GM12878 (cell line): Measurements from ENCODE around the gene KRT20. TPM values are rescaled to one million over a fixed set of nuclear protein-coding genes. Genes with fewer than 3 reads are reported as not detected.

Experiments
- ATAC-seq: fragments of 200-7000 bp; cut with Tn5 transposase; 3 replicates; pipeline ENCODE4 v1.9.1; 2020; ENCODE audit warnings: mild to moderate bottlenecking, moderate library complexity
- BruUV-seq: library from RNA; stranded (reverse); fragments of 400-500 nt; replicated peaks from 2 replicates; lab custom pipeline; 2021; lab: Mats Ljungman, UMichigan
- CTCF ChIA-PET: fragments of 300-600 bp; sonication (Branson Sonifier 250); formaldehyde crosslinking; extraction: SDS; loops from one replicate; lab custom pipeline; 2021; ENCODE audit warnings: inconsistent platforms; lab: Yijun Ruan, JAX
- POLR2A ChIA-PET: fragments of 350-600 bp; formaldehyde crosslinking; extraction: SDS; loops from one replicate; lab custom pipeline; 2021; ENCODE audit warnings: inconsistent platforms; lab: Charles Lee
- RAD21 ChIA-PET: fragments of 300-600 bp; sonication (Branson Sonifier 250); formaldehyde crosslinking; loops from one replicate; lab custom pipeline; 2023; ENCODE audit warnings: antibody characterized with exemption; ENCODE audit not compliant: unreplicated experiment; lab: Charles Lee
- SMC1A ChIA-PET: fragments of 300-600 bp; sonication (Branson Sonifier 250); formaldehyde crosslinking; loops from one replicate; lab custom pipeline; 2023; ENCODE audit not compliant: unreplicated experiment, uncharacterized antibody; lab: Charles Lee
- DNase-seq: peaks from one replicate; pipeline ENCODE4 v3.0.0-alpha.2; 2011; ENCODE audit warnings: low read depth, low spot score
- FAIRE-seq: peaks from 3 replicates; lab custom pipeline; 2011; peaks lifted over from hg19 to GRCh38; lab: Jason Lieb, UNC
- H2AFZ ChIP-seq: 2 replicates; pipeline ENCODE4 v1.6.0; 2011; ENCODE audit warnings: low read depth, low read length, control low read depth; ENCODE audit not compliant: control insufficient read depth
- H3K27ac ChIP-seq: 2 replicates; pipeline ENCODE4 v1.5.1; 2011; ENCODE audit warnings: control low read depth; ENCODE audit not compliant: control insufficient read depth, insufficient read depth
- H3K27me3 ChIP-seq, 2 experiments: replicated peaks in 1 of 2; 2 replicates each; pipeline versions ENCODE4 v1.6.0 to v1.6.1; 2011; ENCODE audit warnings: low read length in 1 of 2; ENCODE audit not compliant: control insufficient read depth in 2 of 2, insufficient read depth in 2 of 2
- H3K36me3 ChIP-seq, 2 experiments: 2 replicates each; pipeline ENCODE4 v1.5.1; 2011; ENCODE audit warnings: low read length in 1 of 2; ENCODE audit not compliant: control insufficient read depth in 2 of 2, insufficient read depth in 2 of 2
- H3K4me1 ChIP-seq: 2 replicates; pipeline ENCODE4 v1.6.1; 2011; ENCODE audit warnings: mild to moderate bottlenecking, low read length, moderate library complexity, mixed read lengths; ENCODE audit not compliant: control insufficient read depth, insufficient read depth
- H3K4me2 ChIP-seq: 2 replicates; pipeline ENCODE4 v1.6.0; 2011; ENCODE audit warnings: control low read depth; ENCODE audit not compliant: control insufficient read depth, insufficient read depth
- H3K4me3 ChIP-seq: fragments of 200-600 bp; sonication (generic); 2 replicates; pipeline ENCODE4 v1.5.1; 2016
- H3K79me2 ChIP-seq: 2 replicates; pipeline ENCODE4 v1.6.0; 2011; ENCODE audit warnings: low read length; ENCODE audit not compliant: control insufficient read depth, insufficient read depth
- H3K9ac ChIP-seq: 2 replicates; pipeline ENCODE4 v1.8.0; 2011; ENCODE audit warnings: low read length, control low read depth, mixed read lengths; ENCODE audit not compliant: control insufficient read depth, insufficient read depth
- H3K9me3 ChIP-seq: replicated peaks from 3 replicates; pipeline ENCODE4 v1.5.1; 2011; ENCODE audit warnings: mild to moderate bottlenecking, low read length; ENCODE audit not compliant: control insufficient read depth, insufficient read depth
- H4K20me1 ChIP-seq: 2 replicates; pipeline ENCODE4 v1.6.0; 2011; ENCODE audit not compliant: control insufficient read depth, insufficient read depth
- BACH1 ChIP-seq: fragments of 450-650 bp; IDR thresholded peaks from 2 replicates; pipeline ENCODE4 v1.6.1; 2017; ENCODE audit warnings: mild to moderate bottlenecking, borderline replicate concordance
- BMI1 ChIP-seq: fragments of 450-650 bp; IDR thresholded peaks from 2 replicates; pipeline ENCODE4 v1.6.1; 2016; ENCODE audit warnings: mild to moderate bottlenecking, moderate library complexity, borderline replicate concordance
- CREB1 ChIP-seq: IDR thresholded peaks from 2 replicates; pipeline ENCODE4 v1.6.1; 2012; ENCODE audit warnings: low read depth, mild to moderate bottlenecking, inconsistent platforms
- IRF4 ChIP-seq: IDR thresholded peaks from 2 replicates; pipeline ENCODE4 v1.6.1; 2011; ENCODE audit warnings: low read depth, low read length
- MLLT1 ChIP-seq: fragments of 450-650 bp; IDR thresholded peaks from 2 replicates; pipeline ENCODE4 v1.6.1; 2016; ENCODE audit warnings: mild to moderate bottlenecking
- NRF1 ChIP-seq: conservative IDR thresholded peaks from 2 replicates; pipeline ENCODE4 v1.6.1; 2011; ENCODE audit warnings: mild to moderate bottlenecking, low read depth, low read length, improper control_type of control experiment
- PRDM15 ChIP-seq: fragments of 450-650 bp; formaldehyde crosslinking; IDR thresholded peaks from 2 replicates; pipeline ENCODE4 v1.4.0; 2020; ENCODE audit warnings: mild to moderate bottlenecking, moderate library complexity
- RBBP5 ChIP-seq: fragments of 200-600 bp; sonication (generic); conservative IDR thresholded peaks from 2 replicates; pipeline ENCODE4 v1.6.1; 2016
- SMAD5 ChIP-seq: IDR thresholded peaks from 2 replicates; pipeline ENCODE4 v1.6.1; 2016; ENCODE audit warnings: antibody characterized with exemption, low read depth
- SMARCA5 ChIP-seq: fragments of 450-650 bp; IDR thresholded peaks from 2 replicates; pipeline ENCODE4 v1.6.1; 2017; ENCODE audit warnings: mild to moderate bottlenecking
- SP1 ChIP-seq: IDR thresholded peaks from one replicate; pipeline ENCODE4 v1.6.1; 2011; ENCODE audit warnings: low read depth, low read length
- SPI1 ChIP-seq: IDR thresholded peaks from 2 replicates; pipeline ENCODE4 v1.6.1; 2011; ENCODE audit warnings: low read depth, mild to moderate bottlenecking, low read length, moderate library complexity, borderline replicate concordance; ENCODE audit not compliant: insufficient read depth
- SREBF2 ChIP-seq: IDR thresholded peaks from 2 replicates; pipeline ENCODE4 v1.6.1; 2012; ENCODE audit warnings: mild to moderate bottlenecking, low read length
- SUZ12 ChIP-seq: fragments of 200-600 bp; sonication (generic); IDR thresholded peaks from one replicate; pipeline ENCODE4 v1.6.1; 2018; ENCODE audit warnings: antibody characterized with exemption, mild to moderate bottlenecking; ENCODE audit not compliant: unreplicated experiment
- TCF3 ChIP-seq: IDR thresholded peaks from 2 replicates; pipeline ENCODE4 v1.6.1; 2012; ENCODE audit warnings: low read depth, mild to moderate bottlenecking, low read length, borderline replicate concordance; ENCODE audit not compliant: insufficient read depth
- TCF7 ChIP-seq: IDR thresholded peaks from 2 replicates; pipeline ENCODE4 v1.6.1; 2014; ENCODE audit warnings: antibody characterized with exemption, borderline replicate concordance
- ZNF592 ChIP-seq: fragments of 450-650 bp; IDR thresholded peaks from 2 replicates; pipeline ENCODE4 v1.6.1; 2017; ENCODE audit warnings: mild to moderate bottlenecking, moderate library complexity
- ZNF622 ChIP-seq: fragments of 450-650 bp; IDR thresholded peaks from 2 replicates; pipeline ENCODE4 v1.6.1; 2017; ENCODE audit warnings: mild to moderate bottlenecking, inconsistent platforms
- WGBS: methylation state at CpG from one replicate; pipeline ENCODE4 v1.1.6; 2016; ENCODE audit warnings: low lambda C conversion rate; ENCODE audit not compliant: insufficient replicate concordance, insufficient coverage; ENCODE audit errors: missing lambda C conversion rate; 5-methylcytosine and 5-hydroxymethylcytosine counted together
- in situ Hi-C: fragments of 300-500 bp; cut with MboI; formaldehyde crosslinking; loops from 9 replicates; pipeline ENCODE4 v1.14.3; 2018; ENCODE audit warnings: mixed read lengths
- intact Hi-C: fragments of 100-400 bp; cut with micrococcal nuclease; formaldehyde crosslinking; loops from one replicate; pipeline ENCODE4 v1.14.2; 2022; ENCODE audit not compliant: unreplicated experiment
- polyA plus RNA-seq, 11 experiments: library from polyadenylated mRNA; depleted of rRNA in 4 of 11; unstranded in 6 of 11; stranded (reverse) in 5 of 11; fragments of >200 nt; fragmentation: Nextera tagmentation in 4 of 11; fragmentation: Illumina TruSeq in 1 of 11; extraction: Ambion mirVana in 4 of 11; extraction: Trizol in 1 of 11; gene quantifications; 1 replicate in 1 of 11; 2 replicates in 10 of 11; pipeline versions ENCODE4 v1.2.1 to v1.2.3, GENCODE V29; 2011 to 2016; ENCODE audit warnings: inconsistent platforms in 2 of 11, missing spikeins in 2 of 11, low read depth in 1 of 11
- total RNA-seq, 4 experiments: library from RNA; depleted of rRNA in 3 of 4; stranded (reverse); fragments of >200 nt in 3 of 4; fragmentation: Illumina TruSeq in 1 of 4; extraction: Trizol in 1 of 4; gene quantifications; 2 replicates each; pipeline versions ENCODE4 v1.2.1 to v1.2.3, GENCODE V29; 2013 to 2021

The KRT20 gene
- total and polyA plus RNA-seq, 10 of the 15 experiments (the other 5 are each of a cell fraction or from before 2014, with no cell fraction given): 0.23 TPM; not detected in 9

- Histone ChIP-seq H3K36me3 (peaks cover 0 to 3% of the 10 kb centered on the region in 2 experiments; a peak in 1 of 4 replicates), H3K9ac (no peak overlapping the region), H3K27ac (no peak overlapping the region), H2AFZ (no peak overlapping the region), H3K4me3 (no peak overlapping the region), H3K9me3 (no peaks in the 10 kb centered on the region), H3K27me3 (no peaks in the 10 kb centered on the region), H3K4me1 (no peaks in the 10 kb centered on the region), H4K20me1 (no peaks in the 10 kb centered on the region), H3K79me2 (no peaks in the 10 kb centered on the region), H3K4me2 (no peak overlapping the region)
- in situ Hi-C loops (no loop called here), intact Hi-C loops (no loop called here)
- FAIRE-seq: no peak
- RAD21 ChIA-PET: no interaction called here
- DNase-seq: no peak
- WGBS: 78% methylated on average over 3 of the region's 3 CpGs
- no TSS peak for BruUV-seq
- CTCF ChIA-PET: interaction anchor here (0.7 to 1.3 kb wide), 7 partner anchors 10 to 831 kb away, joined by 3 read pairs; no protein-coding TSS in a partner anchor
- POLR2A ChIA-PET: interaction anchor here (0.6 kb wide), 1 partner anchor 758 kb away, joined by 4 read pairs; no protein-coding TSS in a partner anchor
- SMC1A ChIA-PET: interaction anchor here (1.2 to 1.7 kb wide), 5 partner anchors 10 to 813 kb away, joined by 3 to 5 read pairs (median 3); no protein-coding TSS in a partner anchor
- ATAC-seq: no peak
- TF ChIP-seq BMI1 (no peak), SMARCA5 (no peak), SP1 (no peak), RBBP5 (no peak), BACH1 (no peak), TCF7 (no peak), SMAD5 (no peak), MLLT1 (no peak), SPI1 (no peak), IRF4 (no peak), SREBF2 (no peak), SUZ12 (no peak), NRF1 (no peak), TCF3 (no peak), CREB1 (no peak), ZNF622 (no peak), ZNF592 (no peak), PRDM15 (no peak)
These were observed 52.2 kb downstream of the KRT20 start for GRCh38 chr17:40832840-40833239.
